ENCODE results near the gene CRB3.
"Not testable (repeated sequence)": the region's sequence is repeated elsewhere in the genome, so short reads cannot be mapped to it uniquely, and the experiment has no call there.

Gene CRB3

GRCh38 chr19:6491802-6492592, 27.9 kb downstream of the CRB3 start:
- no peak for DNase-seq (ENCODE audit: low read depth in 3 of 3)

- DNase-seq (ENCODE audit: low read depth in 3 of 3): no peak
Observed at GRCh38 chr19:6494438-6495036, 30.5 kb downstream of the CRB3 start.

- no peak for DNase-seq (ENCODE audit: low read depth in 3 of 3)
Observed at GRCh38 chr19:6495947-6496346, 31.9 kb downstream of the CRB3 start.

- no peak for DNase-seq (ENCODE audit: low read depth in 3 of 3)
Observed at GRCh38 chr19:6498294-6499036, 34.4 kb downstream of the CRB3 start.

- DNase-seq (ENCODE audit: low read depth in 3 of 3): no peak
Observed at GRCh38 chr19:6499052-6499790, 35.1 kb downstream of the CRB3 start.

- DNase-seq (ENCODE audit: low read depth in 3 of 3): no peak
Observed at GRCh38 chr19:6500837-6501739, 37.0 kb downstream of the CRB3 start.

GRCh38 chr19:6501740-6502648, 37.9 kb downstream of the CRB3 start, which contains the start of gene TUBB4A:
Gene TUBB4A, minus strand, starts transcription at chr19:6502309. Its CDS starts 97 bp downstream, at chr19:6502212.
- no peak for DNase-seq (ENCODE audit: low read depth in 3 of 3)

GRCh38 chr19:6503407-6504201, 39.5 kb downstream of the CRB3 start:
- no peak for DNase-seq (ENCODE audit: low read depth in 3 of 3)

- not testable (repeated sequence) for DNase-seq (ENCODE audit: low read depth in 3 of 3)
Observed at GRCh38 chr19:6508028-6508771, 44.1 kb downstream of the CRB3 start.

- no peak for DNase-seq (ENCODE audit: low read depth in 3 of 3)
Observed at GRCh38 chr19:6509118-6509971, 45.3 kb downstream of the CRB3 start.

GRCh38 chr19:6510618-6511017, 46.5 kb downstream of the CRB3 start:
- no peak for DNase-seq (ENCODE audit: low read depth in 3 of 3)

GRCh38 chr19:6514089-6514488, 50.0 kb downstream of the CRB3 start:
- DNase-seq (ENCODE audit: low read depth in 3 of 3): no peak

- DNase-seq (ENCODE audit: low read depth in 3 of 3): no peak
Observed at GRCh38 chr19:6514926-6515544, 51.0 kb downstream of the CRB3 start.

GRCh38 chr19:6516018-6516658, 52.1 kb downstream of the CRB3 start:
- peak; percentile 51 to 69 (median 62) for DNase-seq (ENCODE audit: low read depth in 3 of 3)

All from stimulated activated CD4-positive, alpha-beta T cell treated with anti-CD3 and anti-CD28 coated beads, TNF-alpha, amount 100 ng/mL, for 48 hours (primary cell).